ENCODE measurements around the gene ARID4A.

The ARID4A gene

DNA sequence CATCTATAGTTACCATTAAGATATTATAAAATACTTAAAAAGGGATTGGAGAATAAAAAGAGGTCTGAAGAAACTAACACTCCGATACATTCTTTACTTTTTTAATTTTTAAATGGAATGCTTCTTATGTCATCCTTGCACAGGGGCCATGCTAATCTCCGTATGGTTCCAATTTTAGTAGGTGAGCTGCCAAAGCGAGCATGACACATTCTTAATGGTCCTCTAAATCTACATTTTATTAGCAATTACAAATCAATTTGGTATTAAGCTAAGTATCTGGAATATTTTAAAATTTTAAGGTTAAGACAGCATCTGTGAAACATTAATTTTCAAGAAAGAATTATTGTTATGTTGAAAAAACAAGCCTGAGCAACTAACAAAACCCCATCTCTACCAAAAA is 6.2 kb upstream of the ARID4A start:
- no peak overlapping the region for H3K9ac ChIP-seq (ENCODE audit: insufficient read length, low read depth)
- TF ChIP-seq ZNF274 (IDR thresholded peaks at IDR 0.05; ENCODE audit: low read depth, low read length) (no peak), SUZ12 (IDR thresholded peaks at IDR 0.05; ENCODE audit: extremely low read depth, insufficient read depth, insufficient read length) (no peak), YY1 (IDR thresholded peaks at IDR 0.05; ENCODE audit: insufficient read depth, insufficient read length) (no peak)
- no peak overlapping the region for H3K4me3 ChIP-seq (ENCODE audit: insufficient read length, low read depth)
- no peak for DNase-seq (ENCODE audit: low read depth, low spot score)
- no peaks in the 10 kb centered on the region for H3K27me3 ChIP-seq (ENCODE audit: insufficient read depth, insufficient read length)
- H3K4me1 ChIP-seq (ENCODE audit: insufficient read depth, insufficient read length), result no peaks in the 10 kb centered on the region
- no peaks in the 10 kb centered on the region for H3K9me3 ChIP-seq (ENCODE audit: insufficient read depth, low read length)
- peaks cover 66% of the 10 kb centered on the region for H3K36me3 ChIP-seq (ENCODE audit: insufficient read depth, insufficient read length, low read length)

DNA sequence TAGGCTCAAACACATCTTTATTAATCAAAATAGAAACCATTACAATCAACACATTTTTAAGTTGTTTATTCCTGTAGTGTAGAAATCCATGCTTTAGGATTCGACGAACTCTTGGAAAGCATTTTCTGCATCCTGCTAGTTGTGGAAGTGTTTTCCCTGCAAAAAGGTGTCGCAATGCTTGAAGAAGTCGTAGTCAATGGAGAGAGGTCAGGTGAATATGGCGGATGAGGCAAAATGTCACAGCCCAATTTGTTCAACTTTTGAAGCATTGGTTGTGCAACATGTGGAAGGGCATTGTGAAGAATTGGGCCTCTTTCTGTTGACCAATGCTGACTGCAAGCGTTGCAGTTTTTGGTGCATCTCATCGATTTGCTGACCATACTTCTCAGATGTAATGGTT is 4.2 kb upstream of the ARID4A start:
- no peaks in the 10 kb centered on the region for H3K27me3 ChIP-seq (ENCODE audit: insufficient read depth, insufficient read length)
- H3K9ac ChIP-seq (ENCODE audit: insufficient read length, low read depth), result no peak overlapping the region
- H3K4me3 ChIP-seq (ENCODE audit: insufficient read length, low read depth), result no peak overlapping the region
- no peaks in the 10 kb centered on the region for H3K4me1 ChIP-seq (ENCODE audit: insufficient read depth, insufficient read length)
- H3K36me3 ChIP-seq (ENCODE audit: insufficient read depth, insufficient read length, low read length), result peaks cover 53% of the 10 kb centered on the region
- H3K9me3 ChIP-seq (ENCODE audit: insufficient read depth, low read length), result no peaks in the 10 kb centered on the region
- no peak for TF ChIP-seq ZNF274 (IDR thresholded peaks at IDR 0.05; ENCODE audit: low read depth, low read length)
- TF ChIP-seq YY1 (IDR thresholded peaks at IDR 0.05; ENCODE audit: insufficient read depth, insufficient read length), result no peak
- TF ChIP-seq SUZ12 (IDR thresholded peaks at IDR 0.05; ENCODE audit: extremely low read depth, insufficient read depth, insufficient read length), result no peak
- DNase-seq (ENCODE audit: low read depth, low spot score), result no peak

DNA sequence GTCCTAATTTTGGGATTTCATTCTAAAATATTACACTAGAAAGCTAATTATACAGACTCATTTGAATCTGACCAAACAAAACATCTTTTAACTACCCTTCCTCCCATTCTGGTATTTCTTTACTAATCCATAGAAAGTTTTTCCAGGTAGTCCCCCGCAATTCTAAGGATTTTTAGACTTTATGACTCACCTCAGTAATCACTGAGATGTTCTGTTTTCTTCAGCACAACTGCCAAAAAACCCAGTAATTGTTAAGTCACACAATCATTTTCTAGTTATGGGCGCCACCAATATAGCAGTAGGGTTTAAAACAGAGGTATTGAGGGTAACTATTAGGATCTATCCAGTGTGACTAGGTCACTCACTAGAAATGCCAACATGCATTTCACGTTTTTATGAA is 1.6 kb upstream of the ARID4A start:
- peaks cover 35% of the 10 kb centered on the region for H3K36me3 ChIP-seq (ENCODE audit: insufficient read depth, insufficient read length, low read length)
- no peak for DNase-seq (ENCODE audit: low read depth, low spot score)
- TF ChIP-seq YY1 (IDR thresholded peaks at IDR 0.05; ENCODE audit: insufficient read depth, insufficient read length) (no peak), ZNF274 (IDR thresholded peaks at IDR 0.05; ENCODE audit: low read depth, low read length) (no peak), SUZ12 (IDR thresholded peaks at IDR 0.05; ENCODE audit: extremely low read depth, insufficient read depth, insufficient read length) (no peak)
- H3K9me3 ChIP-seq (ENCODE audit: insufficient read depth, low read length), result no peaks in the 10 kb centered on the region
- H3K9ac ChIP-seq (ENCODE audit: insufficient read length, low read depth), result peak overlapping the region; percentile 46
- peak overlapping the region; percentile 85 for H3K4me3 ChIP-seq (ENCODE audit: insufficient read length, low read depth)
- no peaks in the 10 kb centered on the region for H3K27me3 ChIP-seq (ENCODE audit: insufficient read depth, insufficient read length)
- H3K4me1 ChIP-seq (ENCODE audit: insufficient read depth, insufficient read length), result no peaks in the 10 kb centered on the region

DNA sequence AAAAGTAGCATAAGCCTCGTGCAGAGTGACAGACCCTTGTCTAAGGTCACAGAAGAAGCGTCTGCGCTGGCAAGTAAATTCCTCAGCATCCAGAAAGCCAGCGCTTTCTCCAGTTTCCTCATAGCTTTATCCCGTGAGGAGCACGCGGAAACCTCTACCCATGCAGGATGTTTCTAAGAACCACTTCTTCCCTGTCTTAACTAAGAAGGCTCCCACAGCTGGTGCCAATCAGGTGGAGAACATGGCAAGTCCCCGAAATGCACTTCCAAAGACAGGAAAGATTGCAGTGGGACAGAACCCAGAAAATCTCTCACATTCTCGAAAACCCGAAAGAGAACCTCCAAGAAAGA is 968 bp upstream of the ARID4A start:
- Histone ChIP-seq H3K4me1 (ENCODE audit: insufficient read depth, insufficient read length) (no peaks in the 10 kb centered on the region), H3K9ac (ENCODE audit: insufficient read length, low read depth) (peak overlapping the region; percentile 90), H3K4me3 (ENCODE audit: insufficient read length, low read depth) (peak overlapping the region; percentile 85), H3K9me3 (ENCODE audit: insufficient read depth, low read length) (no peaks in the 10 kb centered on the region), H3K36me3 (ENCODE audit: insufficient read depth, insufficient read length, low read length) (peaks cover 34% of the 10 kb centered on the region), H3K27me3 (ENCODE audit: insufficient read depth, insufficient read length) (no peaks in the 10 kb centered on the region)
- no peak for TF ChIP-seq ZNF274 (IDR thresholded peaks at IDR 0.05; ENCODE audit: low read depth, low read length)
- no peak for TF ChIP-seq YY1 (IDR thresholded peaks at IDR 0.05; ENCODE audit: insufficient read depth, insufficient read length)
- no peak for TF ChIP-seq SUZ12 (IDR thresholded peaks at IDR 0.05; ENCODE audit: extremely low read depth, insufficient read depth, insufficient read length)
- peak; percentile 3 for DNase-seq (ENCODE audit: low read depth, low spot score)

DNA sequence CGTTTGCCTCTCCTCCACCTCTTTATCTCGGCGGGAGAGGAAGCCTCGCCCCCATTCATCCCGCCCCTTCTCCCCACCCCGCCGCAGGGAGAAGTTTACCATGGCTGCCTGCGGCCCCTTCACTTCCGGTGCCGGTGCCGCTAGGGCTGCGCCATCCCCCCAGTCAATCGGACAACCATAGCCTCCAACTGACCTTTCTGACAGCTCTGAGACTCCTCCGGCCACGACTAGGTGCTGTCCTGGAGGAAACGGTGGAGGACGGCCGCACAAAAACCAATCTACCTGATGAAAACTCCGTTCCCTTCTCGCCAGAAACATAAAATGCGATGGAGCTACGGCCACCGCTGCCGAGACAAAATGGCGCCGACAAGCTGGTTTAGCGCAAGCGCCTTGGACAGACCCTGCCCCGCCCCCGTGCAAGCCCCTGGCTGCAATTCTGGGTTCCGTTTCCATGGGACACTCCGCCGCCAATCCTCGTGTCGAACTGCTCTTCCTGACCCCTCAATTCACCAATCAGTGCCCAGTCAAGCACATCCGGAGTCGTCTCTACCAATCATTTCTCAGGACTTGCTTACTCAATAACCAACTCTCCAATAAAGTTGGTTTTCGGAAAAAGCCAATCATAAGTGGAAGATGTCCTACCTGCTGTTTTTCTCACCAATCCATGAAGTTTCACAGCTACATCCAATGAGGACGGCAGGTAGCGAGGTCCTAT is 436 bp upstream of the ARID4A start:
- no peaks in the 10 kb centered on the region for H3K27me3 ChIP-seq (ENCODE audit: insufficient read depth, insufficient read length)
- peak; percentile 94 for DNase-seq (ENCODE audit: low read depth, low spot score)
- H3K4me3 ChIP-seq (ENCODE audit: insufficient read length, low read depth), result peak overlapping the region; percentile 94
- H3K9ac ChIP-seq (ENCODE audit: insufficient read length, low read depth), result peak overlapping the region; percentile 90
- TF ChIP-seq YY1 (IDR thresholded peaks at IDR 0.05; ENCODE audit: insufficient read depth, insufficient read length) (peak; percentile 69), SUZ12 (IDR thresholded peaks at IDR 0.05; ENCODE audit: extremely low read depth, insufficient read depth, insufficient read length) (no peak), ZNF274 (IDR thresholded peaks at IDR 0.05; ENCODE audit: low read depth, low read length) (no peak)
- no peaks in the 10 kb centered on the region for H3K4me1 ChIP-seq (ENCODE audit: insufficient read depth, insufficient read length)
- no peaks in the 10 kb centered on the region for H3K9me3 ChIP-seq (ENCODE audit: insufficient read depth, low read length)
- H3K36me3 ChIP-seq (ENCODE audit: insufficient read depth, insufficient read length, low read length), result peaks cover 28% of the 10 kb centered on the region

DNA sequence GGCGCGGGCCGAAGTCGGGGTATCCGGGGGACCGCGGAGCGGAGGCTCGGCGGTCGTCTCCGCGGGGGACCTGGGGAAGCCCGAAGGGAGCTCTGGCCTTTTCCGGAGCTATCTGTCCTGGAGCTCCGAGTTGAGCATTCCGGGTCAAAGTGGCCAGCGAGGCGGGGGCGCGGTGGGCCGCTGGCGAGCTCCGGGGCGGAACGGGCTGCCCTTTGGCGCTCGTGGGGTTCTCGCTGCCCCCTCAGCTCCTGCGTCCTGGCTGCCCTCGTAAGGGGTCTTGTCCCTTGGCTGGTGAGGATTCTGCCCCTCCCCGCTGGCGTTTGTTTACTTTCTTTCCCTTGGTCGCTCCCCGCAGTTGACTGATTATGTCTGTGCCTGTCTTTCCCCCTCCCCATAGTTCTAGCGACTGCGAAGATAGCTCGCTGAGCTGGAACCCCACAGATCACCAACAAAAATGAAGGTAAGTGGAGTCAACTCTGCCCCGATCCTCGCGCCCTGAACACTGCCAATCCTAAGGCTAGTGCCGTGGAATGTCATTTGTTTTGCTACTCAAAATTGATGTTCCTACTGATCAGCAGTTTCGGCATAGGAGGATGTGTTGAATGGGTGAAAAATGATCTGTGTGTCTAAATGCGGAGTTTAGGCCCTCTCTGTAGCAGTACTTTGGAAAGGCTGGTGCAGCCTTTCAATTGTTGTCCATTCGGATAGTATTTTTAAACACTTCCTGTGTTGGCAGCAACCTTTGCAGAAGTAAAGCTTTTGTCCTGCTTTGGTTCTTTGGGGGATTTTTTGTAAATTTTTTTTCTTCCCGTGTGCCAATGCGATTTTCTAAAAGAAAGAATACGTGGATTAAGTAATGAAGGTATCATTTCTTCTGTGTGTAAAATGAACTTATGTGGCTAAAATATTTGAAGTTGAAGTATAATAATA is 1.3 kb downstream of the ARID4A start:
- H3K4me3 ChIP-seq (ENCODE audit: insufficient read length, low read depth), result peak overlapping the region; percentile 76

DNA sequence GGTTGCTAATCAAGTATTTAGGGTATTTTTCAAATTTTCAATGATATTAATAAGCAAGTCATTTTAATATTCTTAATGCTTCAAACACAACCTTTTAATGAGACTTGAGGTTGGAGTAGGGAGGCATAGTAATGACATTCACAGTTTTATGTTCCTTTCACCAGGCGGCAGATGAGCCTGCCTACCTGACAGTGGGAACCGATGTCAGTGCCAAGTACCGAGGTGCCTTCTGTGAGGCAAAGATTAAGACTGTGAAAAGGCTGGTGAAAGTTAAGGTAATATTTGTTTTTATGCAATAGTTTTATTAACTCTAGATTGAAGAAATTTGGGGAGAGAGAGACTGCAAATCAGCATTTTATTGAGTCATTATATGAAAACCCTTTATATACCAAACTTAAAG is 3.1 kb downstream of the ARID4A start:
- DNase-seq (ENCODE audit: low read depth, low spot score), result no peak
- Histone ChIP-seq H3K4me1 (ENCODE audit: insufficient read depth, insufficient read length) (no peaks in the 10 kb centered on the region), H3K9ac (ENCODE audit: insufficient read length, low read depth) (no peak overlapping the region), H3K9me3 (ENCODE audit: insufficient read depth, low read length) (no peaks in the 10 kb centered on the region), H3K36me3 (ENCODE audit: insufficient read depth, insufficient read length, low read length) (peaks cover 18% of the 10 kb centered on the region), H3K4me3 (ENCODE audit: insufficient read length, low read depth) (no peak overlapping the region), H3K27me3 (ENCODE audit: insufficient read depth, insufficient read length) (no peaks in the 10 kb centered on the region)
- TF ChIP-seq ZNF274 (IDR thresholded peaks at IDR 0.05; ENCODE audit: low read depth, low read length) (no peak), YY1 (IDR thresholded peaks at IDR 0.05; ENCODE audit: insufficient read depth, insufficient read length) (no peak), SUZ12 (IDR thresholded peaks at IDR 0.05; ENCODE audit: extremely low read depth, insufficient read depth, insufficient read length) (no peak)

More for the DNA sequence above, 1.3 kb downstream of the ARID4A start:
- TF ChIP-seq ZNF274 (IDR thresholded peaks at IDR 0.05; ENCODE audit: low read depth, low read length) (no peak), YY1 (IDR thresholded peaks at IDR 0.05; ENCODE audit: insufficient read depth, insufficient read length) (no peak), SUZ12 (IDR thresholded peaks at IDR 0.05; ENCODE audit: extremely low read depth, insufficient read depth, insufficient read length) (no peak)
- H3K4me1 ChIP-seq (ENCODE audit: insufficient read depth, insufficient read length), result no peaks in the 10 kb centered on the region
- H3K27me3 ChIP-seq (ENCODE audit: insufficient read depth, insufficient read length), result no peaks in the 10 kb centered on the region
- H3K9me3 ChIP-seq (ENCODE audit: insufficient read depth, low read length), result no peaks in the 10 kb centered on the region
- peak overlapping the region; percentile 89 for H3K9ac ChIP-seq (ENCODE audit: insufficient read length, low read depth)
- DNase-seq (ENCODE audit: low read depth, low spot score), result no peak
- H3K36me3 ChIP-seq (ENCODE audit: insufficient read depth, insufficient read length, low read length), result peaks cover 20% of the 10 kb centered on the region
